H1 (cell line): ENCODE data around the gene CSNK1A1. TPM values are rescaled to one million over a fixed set of nuclear protein-coding genes. Genes with fewer than 3 reads are reported as not detected.

Experiments used
- CTCF ChIA-PET: fragments of 300-600 bp; sonication (Branson Sonifier 250); formaldehyde crosslinking; loops from one replicate; lab custom pipeline; 2021; ENCODE audit not compliant: partially characterized antibody; lab: Charles Lee
- POLR2A ChIA-PET: fragments of 300-600 bp; sonication (Branson Sonifier 250); formaldehyde crosslinking; loops from one replicate; lab custom pipeline; 2021; ENCODE audit warnings: inconsistent platforms; ENCODE audit not compliant: partially characterized antibody; lab: Charles Lee
- DNase-seq, 2 experiments: peaks; one replicate each; pipeline versions ENCODE4 v3.0.0 to v3.0.0-alpha.2; 2010 to 2022; ENCODE audit warnings: low spot score in 2 of 2, low read depth in 1 of 2, mixed read lengths in 1 of 2
- FAIRE-seq: peaks from 2 replicates; lab custom pipeline; 2011; peaks lifted over from hg19 to GRCh38; lab: Jason Lieb, UNC
- H2AFZ ChIP-seq: 2 replicates; pipeline ENCODE4 v1.8.1; 2012; ENCODE audit warnings: low read length, inconsistent platforms
- H2AK5ac ChIP-seq: 2 replicates; pipeline ENCODE4 v1.6.1; 2013; ENCODE audit warnings: low read depth, low read length
- H2BK120ac ChIP-seq: replicated peaks from 2 replicates; pipeline ENCODE3; 2013; ENCODE audit warnings: low read depth, low read length, inconsistent platforms
- H2BK12ac ChIP-seq: 2 replicates; pipeline ENCODE4 v1.6.1; 2013; ENCODE audit warnings: low read depth, low read length
- H2BK15ac ChIP-seq: 2 replicates; pipeline ENCODE4 v1.6.1; 2013; ENCODE audit warnings: low read length
- H2BK20ac ChIP-seq: 2 replicates; pipeline ENCODE4 v1.6.1; 2013; ENCODE audit warnings: low read length
- H2BK5ac ChIP-seq: 2 replicates; pipeline ENCODE4 v1.6.1; 2013; ENCODE audit warnings: low read depth, low read length
- H3K14ac ChIP-seq: 2 replicates; pipeline ENCODE4 v1.6.1; 2013; ENCODE audit warnings: inconsistent platforms; ENCODE audit not compliant: insufficient read length
- H3K18ac ChIP-seq: 2 replicates; pipeline ENCODE4 v1.6.1; 2013; ENCODE audit warnings: low read length; ENCODE audit errors: extremely low read depth
- H3K23ac ChIP-seq: 2 replicates; pipeline ENCODE4 v1.6.1; 2013; ENCODE audit warnings: inconsistent platforms; ENCODE audit not compliant: insufficient read length
- H3K23me2 ChIP-seq: 2 replicates; pipeline ENCODE4 v1.6.1; 2013; ENCODE audit warnings: low read depth, low read length
- H3K27ac ChIP-seq: 2 replicates; pipeline ENCODE4 v1.6.1; 2011; ENCODE audit warnings: low read depth, low read length, inconsistent platforms
- H3K27me3 ChIP-seq, 4 experiments: replicated peaks in 1 of 4; 1 replicate in 1 of 4; 2 replicates in 3 of 4; pipeline versions ENCODE4 v1.6.1 to v1.8.1; 2011 to 2013; ENCODE audit warnings: low read length in 3 of 4, mild to moderate bottlenecking in 3 of 4, inconsistent platforms in 2 of 4, mixed read lengths in 2 of 4, moderate library complexity in 1 of 4; ENCODE audit not compliant: control insufficient read depth in 3 of 4, insufficient read depth in 3 of 4; ENCODE audit errors: extremely low read depth in 1 of 4
- H3K36me3 ChIP-seq, 4 experiments: 2 replicates each; pipeline versions ENCODE4 v1.6.1 to v1.8.1; 2011 to 2013; ENCODE audit warnings: mild to moderate bottlenecking in 4 of 4, low read length in 3 of 4, moderate library complexity in 2 of 4, control low read depth in 1 of 4, inconsistent platforms in 1 of 4; ENCODE audit not compliant: insufficient read depth in 4 of 4, control insufficient read depth in 2 of 4
- H3K4ac ChIP-seq: replicated peaks from 2 replicates; pipeline ENCODE3; 2013; ENCODE audit warnings: low read length, low read depth, mixed read lengths, inconsistent platforms; ENCODE audit not compliant: insufficient read length
- H3K4me1 ChIP-seq, 4 experiments: replicated peaks in 1 of 4; 1 replicate in 1 of 4; 2 replicates in 3 of 4; pipeline versions ENCODE4 v1.6.1 to v1.8.1; 2011 to 2013; ENCODE audit warnings: low read length in 3 of 4, inconsistent platforms in 2 of 4, mixed read lengths in 1 of 4; ENCODE audit not compliant: insufficient read depth in 4 of 4, control insufficient read depth in 3 of 4
- H3K4me2 ChIP-seq, 2 experiments: 2 replicates each; pipeline versions ENCODE4 v1.6.1 to v1.8.1; 2011 to 2013; ENCODE audit warnings: low read depth in 2 of 2, low read length in 2 of 2, control low read depth in 1 of 2, inconsistent platforms in 1 of 2, mild to moderate bottlenecking in 1 of 2; ENCODE audit not compliant: insufficient read depth in 1 of 2
- H3K4me3 ChIP-seq, 4 experiments: fragments of 200-600, 300-600 bp in 1 of 4; sonication (generic), shearing (Covaris generic), sonication (Bioruptor Twin) in 1 of 4; 2 replicates each; pipeline versions ENCODE4 v1.5.1 to v1.8.1; 2011 to 2016; ENCODE audit warnings: low read length in 4 of 4, low read depth in 3 of 4, control low read depth in 2 of 4, inconsistent platforms in 2 of 4, mild to moderate bottlenecking in 2 of 4, mixed read lengths in 1 of 4, moderate library complexity in 1 of 4; ENCODE audit not compliant: insufficient read depth in 2 of 4; ENCODE audit errors: extremely low read depth in 1 of 4
- H3K56ac ChIP-seq: replicated peaks from 2 replicates; pipeline ENCODE3; 2013; ENCODE audit warnings: low read depth, mild to moderate bottlenecking, mixed read lengths, low read length, inconsistent platforms; ENCODE audit not compliant: insufficient read length
- H3K79me1 ChIP-seq: 2 replicates; pipeline ENCODE4 v1.6.1; 2013; ENCODE audit warnings: low read depth, low read length, control low read depth
- H3K79me2 ChIP-seq, 2 experiments: 2 replicates each; pipeline versions ENCODE4 v1.6.1 to v1.8.1; 2012 to 2013; ENCODE audit warnings: low read length in 2 of 2, mild to moderate bottlenecking in 2 of 2, inconsistent platforms in 1 of 2; ENCODE audit not compliant: insufficient read depth in 2 of 2, control insufficient read depth in 1 of 2
- H3K9ac ChIP-seq, 4 experiments: replicated peaks in 1 of 4; 1 replicate in 1 of 4; 2 replicates in 3 of 4; pipeline versions ENCODE4 v1.6.1 to v1.8.1; 2011 to 2013; ENCODE audit warnings: low read depth in 3 of 4, low read length in 3 of 4, control low read depth in 2 of 4, mild to moderate bottlenecking in 2 of 4, moderate library complexity in 2 of 4, inconsistent platforms in 1 of 4; ENCODE audit errors: extremely low read depth in 1 of 4
- H3K9me3 ChIP-seq, 2 experiments: 2 replicates each; pipeline versions ENCODE4 v1.6.1 to v1.8.1; 2012 to 2013; ENCODE audit warnings: mild to moderate bottlenecking in 2 of 2, moderate library complexity in 2 of 2, control low read depth in 1 of 2, inconsistent platforms in 1 of 2, low read depth in 1 of 2, low read length in 1 of 2, mixed read lengths in 1 of 2; ENCODE audit not compliant: insufficient read depth in 2 of 2
- H4K20me1 ChIP-seq, 2 experiments: replicated peaks in 1 of 2; 2 replicates each; pipeline versions ENCODE3 to v1.8.1; 2011 to 2013; ENCODE audit warnings: inconsistent platforms in 2 of 2, low read length in 2 of 2, mild to moderate bottlenecking in 1 of 2; ENCODE audit not compliant: insufficient read depth in 2 of 2, control insufficient read depth in 1 of 2
- H4K5ac ChIP-seq: 2 replicates; pipeline ENCODE4 v1.6.1; 2013; ENCODE audit warnings: low read length, low read depth, mixed read lengths, inconsistent platforms; ENCODE audit not compliant: insufficient read length
- H4K8ac ChIP-seq: 2 replicates; pipeline ENCODE4 v1.8.0; 2013; ENCODE audit warnings: mild to moderate bottlenecking, moderate library complexity, low read length, inconsistent platforms; ENCODE audit not compliant: insufficient read depth; ENCODE audit errors: extremely low read depth
- H4K91ac ChIP-seq: replicated peaks from 2 replicates; pipeline ENCODE3; 2013; ENCODE audit warnings: low read length, mixed read lengths, inconsistent platforms; ENCODE audit not compliant: insufficient read length
- ASH2L ChIP-seq: fragments of 200-600, 300-600 bp; sonication (generic); IDR thresholded peaks from one replicate; pipeline ENCODE4 v1.7.1; 2017; ENCODE audit warnings: low read length
- BACH1 ChIP-seq: IDR thresholded peaks from 2 replicates; pipeline ENCODE4 v1.6.1; 2012; ENCODE audit warnings: low read length, improper control_type of control experiment
- BCL11A ChIP-seq, 2 experiments: IDR thresholded peaks; one replicate each; pipeline ENCODE4 v1.6.1; 2011; ENCODE audit warnings: low read depth in 2 of 2, low read length in 2 of 2, mild to moderate bottlenecking in 2 of 2
- GABPA ChIP-seq: IDR thresholded peaks from 2 replicates; pipeline ENCODE4 v1.6.1; 2011; ENCODE audit warnings: mild to moderate bottlenecking, low read length, moderate library complexity, borderline replicate concordance; ENCODE audit not compliant: insufficient read depth
- GTF2F1 ChIP-seq: IDR thresholded peaks from 2 replicates; pipeline ENCODE4 v1.6.1; 2012; ENCODE audit warnings: low read depth, low read length, improper control_type of control experiment, borderline replicate concordance
- MAFK ChIP-seq: IDR thresholded peaks from 2 replicates; pipeline ENCODE4 v1.6.1; 2012; ENCODE audit warnings: low read depth, mild to moderate bottlenecking, improper control_type of control experiment, low read length
- RBBP5 ChIP-seq: IDR thresholded peaks from 2 replicates; pipeline ENCODE4 v1.7.1; 2012; ENCODE audit warnings: low read depth, mild to moderate bottlenecking, inconsistent platforms, low read length, moderate library complexity, borderline replicate concordance
- SP1 ChIP-seq: IDR thresholded peaks from 2 replicates; pipeline ENCODE4 v1.6.1; 2011; ENCODE audit warnings: low read depth, low read length
- SUZ12 ChIP-seq: fragments of 200-600 bp; sonication (generic); IDR thresholded peaks from 2 replicates; pipeline ENCODE4 v1.6.1; 2012; ENCODE audit warnings: mild to moderate bottlenecking, inconsistent platforms, low read length, moderate library complexity, mixed read lengths
- TAF7 ChIP-seq: optimal IDR thresholded peaks from 2 replicates; pipeline ENCODE3; 2011; ENCODE audit warnings: low read depth, mild to moderate bottlenecking, inconsistent platforms, low read length, moderate library complexity, borderline replicate concordance
- ZNF274 ChIP-seq: IDR thresholded peaks from 2 replicates; pipeline ENCODE4 v1.7.0; 2012; ENCODE audit warnings: low read length, borderline replicate concordance; ENCODE audit errors: extremely low read depth
- WGBS, 2 experiments: shearing (Covaris generic) in 1 of 2; methylation state at CpG; one replicate each; pipeline versions ENCODE4 v1.1.6 to v1.1.7; 2013 to 2015; ENCODE audit warnings: low lambda C conversion rate in 2 of 2, mixed read lengths in 2 of 2, inconsistent platforms in 1 of 2, low coverage in 1 of 2, missing lambda C conversion rate in 1 of 2; ENCODE audit not compliant: insufficient replicate concordance in 2 of 2, insufficient coverage in 1 of 2, insufficient read length in 1 of 2; ENCODE audit errors: extremely low coverage in 1 of 2, missing lambda C conversion rate in 1 of 2; 5-methylcytosine and 5-hydroxymethylcytosine counted together
- polyA plus RNA-seq, 7 experiments: library from polyadenylated mRNA; depleted of rRNA in 3 of 7; stranded (reverse) in 5 of 7; unstranded in 2 of 7; fragments of >200 nt in 5 of 7; fragments of 200-250 nt in 2 of 7; gene quantifications; 1 replicate in 5 of 7; 2 replicates in 1 of 7; 4 replicates in 1 of 7; pipeline versions ENCODE4 v1.2.1 to v1.2.3, GENCODE V29; 2011 to 2013; ENCODE audit warnings: missing spikeins in 2 of 7, mixed read lengths in 2 of 7
- total RNA-seq: library from RNA; stranded (reverse); fragmentation: NEBNext Ultra II Directional; extraction: Animal tissue kit (Norgen Biotek cat#: 25700); gene quantifications from 2 replicates; pipeline ENCODE4 v1.2.1, GENCODE V29; 2021
- TF ChIP-seq, protein P1 (sequence below): IDR thresholded peaks from 2 replicates; pipeline ENCODE4 v1.6.1; 2012; ENCODE audit warnings: inconsistent platforms
- TF ChIP-seq, protein P2 (sequence below): IDR thresholded peaks from 2 replicates; pipeline ENCODE4 v1.6.1; 2012; ENCODE audit warnings: low read length, inconsistent platforms

CSNK1A1 gene
- total and polyA plus RNA-seq, 2 of the 8 experiments (the other 6 are each of a cell fraction or from before 2014, with no cell fraction given), result 61.2 to 244 TPM

DNA sequence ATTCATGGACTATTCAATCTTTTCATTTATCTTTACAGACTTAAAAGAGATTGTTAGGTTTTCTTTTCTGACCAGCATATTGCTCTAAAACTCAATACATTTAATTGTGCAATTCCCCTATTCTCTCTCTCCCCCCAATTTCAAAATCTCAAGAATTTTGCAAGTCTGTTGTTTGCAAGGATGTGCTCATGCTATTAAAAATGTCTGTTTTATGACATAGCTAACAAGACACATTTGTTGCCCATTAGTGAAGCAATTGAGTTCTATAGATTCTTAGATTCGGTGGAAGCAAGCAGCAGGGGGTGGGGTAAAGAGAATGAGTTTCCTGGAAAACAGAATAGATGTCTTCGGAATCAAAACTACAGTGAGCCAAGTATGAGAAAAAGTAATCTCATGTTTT lies 8.5 kb upstream of the CSNK1A1 start:
- no peak overlapping the region for H3K23ac ChIP-seq
- H3K27ac ChIP-seq, result no peak overlapping the region
- H3K4me3 ChIP-seq, result no peak overlapping the region
- H3K4me1 ChIP-seq, result peaks cover 5 to 12% (median 7%) of the 10 kb centered on the region in 4 experiments; a peak in 6 of 7 replicates
- POLR2A ChIA-PET, result interaction anchor here (1.7 kb wide), 1 partner anchor 69 kb away, joined by 4 read pairs; no protein-coding TSS in a partner anchor
- no peak overlapping the region for H3K4ac ChIP-seq
- H3K9me3 ChIP-seq, result no peaks in the 10 kb centered on the region
- FAIRE-seq (no peak), DNase-seq (no peak)
- H3K23me2 ChIP-seq, result no peaks in the 10 kb centered on the region
- H3K14ac ChIP-seq, result no peak overlapping the region
- H2AK5ac ChIP-seq, result no peak overlapping the region
- H2BK20ac ChIP-seq, result no peak overlapping the region
- no peak overlapping the region for H2BK12ac ChIP-seq
- no peak overlapping the region for H4K5ac ChIP-seq
- no peaks in the 10 kb centered on the region for H3K27me3 ChIP-seq
- H3K36me3 ChIP-seq, result no peaks in the 10 kb centered on the region
- no peak overlapping the region for H3K4me2 ChIP-seq
- H2BK120ac ChIP-seq, result no peak overlapping the region
- no peak overlapping the region for H3K9ac ChIP-seq
- H4K91ac ChIP-seq, result no peak overlapping the region
- H3K79me2 ChIP-seq, result no peaks in the 10 kb centered on the region
- H4K8ac ChIP-seq, result no peak overlapping the region
- no peak overlapping the region for H2BK15ac ChIP-seq
- no peaks in the 10 kb centered on the region for H4K20me1 ChIP-seq
- no peak overlapping the region for H2AFZ ChIP-seq
- CTCF ChIA-PET, result interaction anchor here (0.6 to 4.7 kb wide), 3 partner anchors 14 to 178 kb away, joined by 3 to 111 read pairs (median 3); no protein-coding TSS in a partner anchor
- WGBS, 2 experiments, result 92% methylated on average over 2 of the region's 2 CpGs; no CpG with 5 or more reads in 1 of the 2 experiments
- H2BK5ac ChIP-seq, result no peak overlapping the region
- no peak overlapping the region for H3K18ac ChIP-seq
- H3K56ac ChIP-seq, result no peak overlapping the region
- H3K79me1 ChIP-seq, result no peaks in the 10 kb centered on the region
- TF ChIP-seq ASH2L, result no peak
- TF ChIP-seq MAFK, result no peak
- TF ChIP-seq SP1, result no peak
- no peak for TF ChIP-seq GTF2F1
- no peak for TF ChIP-seq RBBP5
- TF ChIP-seq, protein P1, sequence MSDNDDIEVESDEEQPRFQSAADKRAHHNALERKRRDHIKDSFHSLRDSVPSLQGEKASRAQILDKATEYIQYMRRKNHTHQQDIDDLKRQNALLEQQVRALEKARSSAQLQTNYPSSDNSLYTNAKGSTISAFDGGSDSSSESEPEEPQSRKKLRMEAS, result no peak
- no peak for TF ChIP-seq GABPA
- no peak for TF ChIP-seq SUZ12
- TF ChIP-seq, protein P2, sequence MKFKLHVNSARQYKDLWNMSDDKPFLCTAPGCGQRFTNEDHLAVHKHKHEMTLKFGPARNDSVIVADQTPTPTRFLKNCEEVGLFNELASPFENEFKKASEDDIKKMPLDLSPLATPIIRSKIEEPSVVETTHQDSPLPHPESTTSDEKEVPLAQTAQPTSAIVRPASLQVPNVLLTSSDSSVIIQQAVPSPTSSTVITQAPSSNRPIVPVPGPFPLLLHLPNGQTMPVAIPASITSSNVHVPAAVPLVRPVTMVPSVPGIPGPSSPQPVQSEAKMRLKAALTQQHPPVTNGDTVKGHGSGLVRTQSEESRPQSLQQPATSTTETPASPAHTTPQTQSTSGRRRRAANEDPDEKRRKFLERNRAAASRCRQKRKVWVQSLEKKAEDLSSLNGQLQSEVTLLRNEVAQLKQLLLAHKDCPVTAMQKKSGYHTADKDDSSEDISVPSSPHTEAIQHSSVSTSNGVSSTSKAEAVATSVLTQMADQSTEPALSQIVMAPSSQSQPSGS, result no peak
- TF ChIP-seq BCL11A (IDR thresholded peaks at IDR 0.05; ENCODE audit: low read depth in 2 of 2, low read length in 2 of 2), result no peak
- TF ChIP-seq BACH1, result no peak
- no peak for TF ChIP-seq TAF7
- no peak for TF ChIP-seq ZNF274
